IPS DF 6.9 (cell line): ENCODE data around the gene BCAS4.
"Not testable (repeated sequence)": the region's sequence is repeated elsewhere in the genome, so short reads cannot be mapped to it uniquely, and the experiment has no call there.

Source experiments
- DNase-seq: peaks from one replicate; pipeline ENCODE4 v3.0.0-alpha.2; 2013; ENCODE audit warnings: low read depth, low spot score
- H3K27ac ChIP-seq: one replicate; pipeline ENCODE4 v1.5.1; 2013; ENCODE audit warnings: low read length, control low read depth
- H3K27me3 ChIP-seq: 2 replicates; pipeline ENCODE4 v1.6.1; 2013; ENCODE audit warnings: mild to moderate bottlenecking, low read length; ENCODE audit not compliant: control insufficient read depth, insufficient read depth
- H3K36me3 ChIP-seq: 2 replicates; pipeline ENCODE4 v1.6.1; 2013; ENCODE audit warnings: low read length; ENCODE audit not compliant: control insufficient read depth, insufficient read depth
- H3K4me1 ChIP-seq: 2 replicates; pipeline ENCODE4 v1.6.1; 2013; ENCODE audit warnings: low read length; ENCODE audit not compliant: control insufficient read depth, insufficient read depth
- H3K4me3 ChIP-seq: 2 replicates; pipeline ENCODE4 v1.5.1; 2013; ENCODE audit warnings: mild to moderate bottlenecking, low read length
- H3K9me3 ChIP-seq: 2 replicates; pipeline ENCODE4 v1.6.1; 2013; ENCODE audit warnings: low read length, inconsistent platforms; ENCODE audit not compliant: control insufficient read depth, insufficient read depth
- WGBS: extraction: QIAGEN DNeasy Blood & Tissue Kit; methylation state at CpG from one replicate; pipeline ENCODE4 v1.1.7; 2013; ENCODE audit warnings: mixed read lengths, missing lambda C conversion rate; ENCODE audit not compliant: insufficient read length, insufficient coverage; 5-methylcytosine and 5-hydroxymethylcytosine counted together

Gene BCAS4

DNA sequence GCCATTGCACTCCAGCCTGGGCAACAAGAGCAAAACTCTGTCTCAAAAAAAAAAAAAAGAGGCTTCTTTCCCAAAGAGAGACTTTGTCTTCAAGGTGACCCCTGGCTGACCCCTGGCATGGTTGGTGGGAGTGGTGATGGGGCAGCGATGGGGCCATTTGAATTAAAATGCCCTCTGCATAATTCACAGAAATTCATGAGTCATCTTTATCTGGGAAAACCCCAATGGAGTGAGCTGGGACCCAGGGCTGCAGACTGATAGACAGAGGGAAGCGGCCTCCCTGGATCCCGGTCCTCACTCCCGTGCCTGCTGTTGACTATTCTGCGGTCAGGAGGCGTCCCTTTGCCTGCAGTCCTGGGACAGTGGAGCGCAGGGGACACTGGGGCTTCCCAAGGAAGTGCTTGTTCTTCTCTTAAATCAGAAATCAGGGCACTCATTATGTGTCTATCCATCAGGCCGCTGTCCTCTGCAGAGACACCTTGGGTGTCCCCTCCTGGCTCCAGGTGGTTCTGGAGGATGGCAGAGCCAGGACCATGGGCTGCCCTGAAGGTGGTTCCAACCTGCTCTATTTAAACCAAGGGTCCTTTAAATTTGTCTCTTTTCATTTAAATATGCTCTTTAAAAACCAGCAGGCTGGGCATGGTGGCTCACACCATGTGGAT, 23.3 kb upstream of the BCAS4 start:
- not testable (repeated sequence) for H3K9me3 ChIP-seq, H3K36me3 ChIP-seq, H3K27ac ChIP-seq, H3K4me1 ChIP-seq, H3K27me3 ChIP-seq, DNase-seq, H3K4me3 ChIP-seq
- WGBS = no CpG with 5 or more reads among the region's 8 CpGs

DNA sequence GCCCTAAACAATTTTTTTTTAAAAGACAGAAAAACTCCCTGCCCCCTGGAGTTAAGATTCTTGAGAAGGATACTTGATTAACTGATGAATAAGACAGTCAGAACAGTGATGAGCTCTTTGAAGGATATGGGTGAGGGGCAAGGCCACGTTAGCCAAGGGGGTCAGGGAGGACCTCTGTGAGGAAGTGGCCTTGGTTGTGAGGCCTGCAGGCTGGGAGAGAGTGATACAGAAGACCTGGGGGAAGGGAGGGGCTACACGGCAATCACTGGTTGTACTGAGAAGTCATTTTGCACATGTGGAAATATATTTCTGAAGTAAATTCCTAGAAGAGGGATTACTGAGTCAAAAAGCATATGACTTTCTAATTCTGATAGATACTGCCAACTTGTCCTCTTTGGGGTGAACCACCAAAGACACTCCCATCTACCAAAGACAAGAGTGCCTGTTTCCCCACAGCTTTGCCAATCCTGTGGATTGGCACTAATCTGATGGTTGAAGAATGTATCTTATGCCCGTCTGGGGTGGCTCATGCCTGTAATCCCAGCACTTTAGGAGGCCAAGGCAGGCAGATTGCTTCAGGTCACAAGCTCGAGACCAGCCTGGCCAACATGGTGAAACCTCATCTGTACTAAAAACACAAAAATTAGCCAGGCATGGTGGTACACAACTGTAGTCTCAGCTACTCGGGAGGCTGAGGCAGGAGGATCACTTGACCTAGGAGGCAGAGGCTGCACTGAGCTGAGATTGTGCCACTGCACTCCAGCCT, 22.3 kb upstream of the BCAS4 start:
- Histone ChIP-seq H3K27ac (no peak overlapping the region), H3K4me3 (no peak overlapping the region), H3K27me3 (no peaks in the 10 kb centered on the region), H3K4me1 (peaks cover 3% of the 10 kb centered on the region; the same call in 1 of the 2 replicates), H3K36me3 (no peaks in the 10 kb centered on the region), H3K9me3 (no peaks in the 10 kb centered on the region)
- WGBS = no CpG with 5 or more reads among the region's 5 CpGs
- DNase-seq = no peak

DNA sequence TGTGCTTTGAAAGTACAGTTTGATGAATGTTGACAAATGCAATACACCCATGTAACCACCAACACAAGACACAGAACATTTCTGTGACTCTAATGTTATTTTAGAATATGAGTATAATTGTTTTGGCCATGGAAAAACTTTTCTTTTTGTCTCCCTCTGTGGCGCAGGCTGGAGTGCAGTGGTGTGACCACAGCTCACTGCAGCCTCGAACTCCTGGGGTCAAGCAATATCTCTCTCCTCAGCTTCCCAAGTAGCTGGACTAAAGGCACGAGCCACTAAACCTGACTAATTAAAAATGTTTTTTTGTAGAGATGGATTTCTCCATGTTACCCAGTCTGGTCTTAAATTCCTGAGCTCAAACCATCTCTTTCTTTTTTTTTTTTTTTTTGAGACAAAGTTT, 20.3 kb upstream of the BCAS4 start:
- Histone ChIP-seq H3K27ac (no peak overlapping the region), H3K27me3 (no peaks in the 10 kb centered on the region), H3K4me3 (no peak overlapping the region), H3K4me1 (no peaks in the 10 kb centered on the region; the same call in 1 of the 2 replicates), H3K36me3 (no peaks in the 10 kb centered on the region), H3K9me3 (no peaks in the 10 kb centered on the region)
- no peak for DNase-seq
- no CpG with 5 or more reads among the region's 3 CpGs for WGBS

DNA sequence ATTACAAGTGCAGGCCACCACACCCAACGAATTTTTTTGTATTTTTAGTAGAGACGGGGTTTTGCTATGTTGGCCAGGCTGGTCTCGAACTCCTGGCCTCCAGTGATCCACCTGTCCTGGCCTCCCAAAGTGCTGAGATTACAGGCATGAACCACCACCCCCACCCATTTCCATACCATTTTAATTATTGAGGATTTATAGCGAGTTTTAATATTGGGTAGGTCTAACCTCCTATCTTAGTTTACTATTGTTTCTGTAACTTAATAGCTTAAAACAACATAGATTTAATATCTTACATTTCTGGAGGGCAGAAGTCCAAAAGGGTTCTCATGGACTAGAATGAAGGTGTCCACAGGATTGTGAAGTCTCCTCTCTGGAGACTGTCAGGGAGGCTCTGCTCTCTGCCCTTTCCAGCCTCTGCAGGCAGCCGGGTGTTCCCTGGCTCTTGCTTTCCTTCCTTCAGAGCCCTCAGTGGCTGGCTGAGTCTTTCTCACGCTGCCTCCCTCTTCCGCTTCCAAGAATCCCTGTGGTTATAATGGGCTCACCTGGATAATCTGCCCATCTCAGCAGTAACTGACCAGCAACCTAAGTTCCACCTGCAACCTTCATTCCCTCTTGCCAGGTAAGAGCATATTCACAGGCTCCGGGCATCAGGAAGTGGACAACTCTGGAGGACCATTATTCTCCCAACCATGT, 18.6 kb upstream of the BCAS4 start:
- no peaks in the 10 kb centered on the region for H3K9me3 ChIP-seq
- no peaks in the 10 kb centered on the region for H3K36me3 ChIP-seq
- no peak overlapping the region for H3K27ac ChIP-seq
- no CpG with 5 or more reads among the region's 8 CpGs for WGBS
- H3K4me3 ChIP-seq = no peak overlapping the region
- H3K4me1 ChIP-seq = no peaks in the 10 kb centered on the region; the same call in 1 of the 2 replicates
- no peaks in the 10 kb centered on the region for H3K27me3 ChIP-seq
- DNase-seq = no peak

DNA sequence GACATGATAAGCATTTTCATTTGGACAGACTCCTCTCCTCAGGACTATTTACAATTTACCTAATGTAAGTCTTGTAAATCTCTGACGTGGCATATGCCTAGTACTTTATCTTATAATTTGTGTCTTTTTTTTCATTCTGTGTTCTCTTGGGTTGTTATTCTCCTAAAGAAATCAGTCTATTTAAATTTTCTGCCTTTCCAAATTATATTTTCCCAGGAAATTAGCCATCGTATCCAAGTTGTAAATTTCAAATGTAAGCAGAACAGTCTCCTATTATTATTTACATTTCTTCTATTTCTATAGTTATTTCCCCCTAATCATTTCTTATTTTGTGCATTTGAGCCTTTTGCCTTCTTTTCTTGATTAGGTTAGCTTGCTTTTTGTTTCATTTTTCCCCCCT, 17.5 kb upstream of the BCAS4 start:
- Histone ChIP-seq H3K27ac (no peak overlapping the region), H3K36me3 (no peaks in the 10 kb centered on the region), H3K9me3 (no peaks in the 10 kb centered on the region), H3K4me1 (no peaks in the 10 kb centered on the region; the same call in 1 of the 2 replicates), H3K27me3 (no peaks in the 10 kb centered on the region), H3K4me3 (no peak overlapping the region)
- DNase-seq = no peak
- no CpG with 5 or more reads among the region's 2 CpGs for WGBS

DNA sequence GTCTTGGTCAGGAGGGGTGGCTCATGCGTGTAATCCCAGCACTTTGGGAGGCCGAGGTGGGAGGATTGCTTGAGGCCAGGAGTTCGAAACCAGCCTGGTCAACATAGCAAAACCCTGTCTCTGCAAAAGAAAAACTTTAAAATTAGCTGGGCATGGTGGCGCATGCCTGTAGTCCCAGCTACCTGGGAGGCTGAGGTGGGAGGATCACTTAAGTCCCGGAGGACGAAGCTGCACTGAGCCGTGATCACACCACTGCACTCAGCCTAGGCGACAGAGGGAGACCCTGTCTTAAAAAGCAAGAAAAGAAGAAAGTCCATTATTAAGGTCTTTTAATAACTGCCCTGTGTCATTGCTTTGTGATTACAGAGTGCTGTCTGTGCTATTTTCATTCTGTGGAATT, 15.9 kb upstream of the BCAS4 start:
- DNase-seq, H3K9me3 ChIP-seq, H3K4me3 ChIP-seq, H3K27me3 ChIP-seq, H3K36me3 ChIP-seq, H3K4me1 ChIP-seq, H3K27ac ChIP-seq: not testable (repeated sequence)
- no CpG with 5 or more reads among the region's 8 CpGs for WGBS

DNA sequence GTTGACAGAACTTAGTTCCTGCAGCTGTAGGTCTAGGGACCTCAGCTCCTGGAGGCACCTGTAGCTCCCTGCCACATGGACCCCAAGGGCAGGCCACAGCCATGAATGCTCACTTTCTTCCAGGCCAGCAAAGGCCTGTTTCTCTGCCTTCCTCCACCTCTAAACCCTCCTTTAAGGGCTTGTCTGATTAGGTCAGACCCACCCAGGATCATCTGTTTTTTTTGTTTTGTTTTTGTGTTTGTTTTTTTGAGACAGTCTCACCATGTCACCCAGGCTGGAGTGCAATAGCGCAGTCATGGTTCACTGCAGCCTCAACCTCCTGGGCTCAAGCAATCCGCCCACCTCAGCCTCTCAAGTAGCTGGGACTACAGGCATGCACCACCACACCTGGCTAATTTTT, 11.5 kb upstream of the BCAS4 start:
- no CpG with 5 or more reads among the region's 2 CpGs for WGBS
- H3K27me3 ChIP-seq = no peaks in the 10 kb centered on the region
- no peaks in the 10 kb centered on the region for H3K36me3 ChIP-seq
- no peaks in the 10 kb centered on the region for H3K4me1 ChIP-seq
- no peak overlapping the region for H3K27ac ChIP-seq
- H3K9me3 ChIP-seq = no peaks in the 10 kb centered on the region
- no peak for DNase-seq
- no peak overlapping the region for H3K4me3 ChIP-seq

DNA sequence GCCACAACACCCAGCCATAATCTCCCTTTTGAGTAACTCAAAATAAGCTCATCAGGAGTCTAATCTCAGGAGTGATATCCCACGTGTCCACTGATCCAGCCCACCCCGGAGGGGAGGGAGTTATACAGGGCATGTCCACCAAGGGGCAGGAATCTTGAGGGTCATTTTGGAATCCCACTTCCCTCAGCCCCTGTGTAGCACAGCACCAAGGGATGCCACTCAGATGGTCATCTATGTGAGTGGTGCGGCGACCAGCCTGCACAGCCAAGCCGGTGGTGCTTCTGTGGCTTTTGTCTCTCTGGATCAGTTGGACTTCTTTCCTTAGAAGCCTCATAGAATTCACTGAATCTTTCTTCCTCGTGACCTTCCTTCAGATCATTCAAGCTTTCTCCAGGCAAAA, 11.0 kb upstream of the BCAS4 start:
- no peak for DNase-seq

DNA sequence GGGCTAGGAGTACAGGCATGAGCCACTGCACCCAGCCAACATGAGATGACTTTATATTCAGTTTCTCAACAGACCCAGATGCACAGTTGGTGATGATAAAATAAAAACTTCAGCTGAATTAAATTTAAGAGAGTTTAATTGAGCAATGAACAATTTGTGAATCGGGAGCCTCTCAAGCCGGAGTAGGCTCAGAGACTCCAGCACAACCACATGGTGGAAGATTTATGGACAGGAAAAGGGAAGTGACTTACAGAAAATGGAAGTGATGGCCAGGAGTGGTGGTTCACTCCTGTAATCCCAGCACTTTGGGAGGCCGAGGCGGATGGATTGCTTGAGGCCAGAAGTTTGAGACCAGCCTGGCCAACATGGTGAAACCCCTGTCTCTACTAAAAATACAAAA, 10.4 kb upstream of the BCAS4 start:
- H3K4me1 ChIP-seq = no peaks in the 10 kb centered on the region
- no peak overlapping the region for H3K4me3 ChIP-seq
- WGBS = no CpG with 5 or more reads among the region's 4 CpGs
- no peaks in the 10 kb centered on the region for H3K27me3 ChIP-seq
- H3K27ac ChIP-seq = no peak overlapping the region
- DNase-seq = no peak
- H3K36me3 ChIP-seq = no peaks in the 10 kb centered on the region
- no peaks in the 10 kb centered on the region for H3K9me3 ChIP-seq

More for the DNA sequence above, 11.0 kb upstream of the BCAS4 start:
- no peaks in the 10 kb centered on the region for H3K36me3 ChIP-seq
- no peaks in the 10 kb centered on the region for H3K27me3 ChIP-seq
- H3K4me1 ChIP-seq = no peaks in the 10 kb centered on the region
- H3K9me3 ChIP-seq = no peaks in the 10 kb centered on the region
- H3K4me3 ChIP-seq = no peak overlapping the region
- no CpG with 5 or more reads among the region's 6 CpGs for WGBS
- H3K27ac ChIP-seq = no peak overlapping the region

DNA sequence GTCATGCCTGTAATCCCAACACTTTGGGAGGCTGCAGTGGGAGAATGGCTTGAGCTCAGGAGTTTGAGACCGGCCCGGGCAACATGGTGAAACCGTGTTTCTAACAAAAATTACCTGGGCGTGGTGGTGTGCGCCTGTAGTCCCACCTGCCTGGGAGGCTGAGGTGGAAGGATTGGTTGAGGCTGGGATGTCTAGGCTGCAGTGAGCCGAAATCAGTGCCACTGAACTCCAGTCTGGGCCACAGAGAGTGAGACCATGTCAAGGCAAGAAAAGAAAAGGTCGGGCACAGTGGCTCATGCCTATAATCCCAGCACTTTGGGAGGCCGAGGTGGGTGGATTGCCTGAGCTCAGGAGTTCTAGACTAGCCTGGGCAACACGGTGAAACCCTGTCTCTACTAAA, 8.2 kb upstream of the BCAS4 start:
- no peaks in the 10 kb centered on the region for H3K36me3 ChIP-seq
- H3K27ac ChIP-seq = no peak overlapping the region
- no peak overlapping the region for H3K4me3 ChIP-seq
- no peaks in the 10 kb centered on the region for H3K27me3 ChIP-seq
- no peak for DNase-seq
- WGBS = no CpG with 5 or more reads among the region's 9 CpGs
- peaks cover 1% of the 10 kb centered on the region; the same call in 1 of the 2 replicates for H3K4me1 ChIP-seq
- H3K9me3 ChIP-seq = no peaks in the 10 kb centered on the region
